ENCODE measurements around the gene CCDC69. TPM values are rescaled to one million over a fixed set of nuclear protein-coding genes. Genes with fewer than 3 reads are reported as not detected.

CCDC69 gene
- total RNA-seq, 2 experiments from 2014 or later: 119 to 123 TPM

DNA sequence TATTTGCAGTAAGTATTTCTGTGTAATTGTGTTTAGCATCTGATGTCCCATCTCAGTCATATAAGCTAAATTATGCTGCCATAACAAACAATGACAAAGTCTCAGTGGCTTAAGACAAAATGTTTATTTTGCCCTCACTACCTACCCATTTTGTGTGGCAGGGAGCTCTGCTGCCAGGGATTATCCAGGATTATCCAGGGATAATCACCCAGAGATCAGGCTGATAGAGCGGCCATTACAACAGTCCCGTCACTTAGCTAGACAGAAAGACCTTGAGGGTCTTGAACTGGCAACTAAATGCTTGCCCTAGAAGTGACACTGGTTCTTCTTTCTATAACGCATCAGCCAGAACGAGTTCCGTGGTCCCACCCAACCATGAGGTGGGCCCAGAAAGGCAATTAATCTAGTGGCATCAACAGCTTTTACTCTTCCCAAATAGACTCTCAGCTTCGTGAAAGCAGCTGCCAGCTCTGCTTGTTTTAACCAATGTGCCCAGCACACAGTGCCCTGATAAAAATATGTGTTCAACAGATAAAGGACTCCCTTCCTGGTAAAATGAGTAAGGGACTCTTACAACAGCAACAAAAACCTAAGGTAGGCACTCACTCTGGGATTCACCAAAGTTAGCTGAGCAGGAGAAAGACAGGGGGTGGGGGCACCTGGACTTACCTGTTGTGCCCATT lies 22.8 kb downstream of the CCDC69 start:
- no peak overlapping the region for H3K27ac ChIP-seq (ENCODE audit: low read depth, low read length, poor library complexity, severe bottlenecking)

DNA sequence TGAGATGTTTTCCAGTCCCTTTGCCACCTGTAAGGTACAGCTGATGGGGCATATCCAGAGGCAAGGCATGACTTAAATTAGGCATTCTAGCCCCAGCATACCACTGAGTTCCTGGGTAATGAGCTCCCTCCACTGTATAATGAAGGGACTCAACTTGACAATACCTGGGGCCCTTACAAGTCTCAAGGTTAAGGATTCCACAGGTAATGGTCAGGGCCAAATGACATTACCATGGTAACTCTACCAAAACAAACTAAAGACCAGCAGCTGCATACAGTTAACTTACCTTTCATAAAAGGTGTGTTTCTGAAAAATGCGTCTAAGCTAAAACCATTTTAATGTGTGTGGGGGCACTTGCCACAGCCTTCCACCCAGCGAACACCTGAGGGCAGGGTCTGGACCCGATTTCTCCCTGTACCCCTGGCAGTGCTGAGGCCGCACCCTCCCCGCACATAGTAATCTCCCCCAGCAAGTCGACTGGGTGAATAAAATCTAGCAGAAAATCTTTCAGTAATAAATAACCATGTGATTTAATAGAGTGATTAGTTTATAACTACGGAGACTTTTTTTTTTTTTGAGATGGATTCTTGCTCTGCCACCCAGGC lies 24.2 kb downstream of the CCDC69 start:
- intact Hi-C loops (cut with micrococcal nuclease; ENCODE audit: unreplicated experiment): no loop called here
- TF ChIP-seq EZH2phosphoT487 (IDR thresholded peaks at IDR 0.05; ENCODE audit: borderline replicate concordance, low read depth, low read length): no peak
- TF ChIP-seq, protein P1, sequence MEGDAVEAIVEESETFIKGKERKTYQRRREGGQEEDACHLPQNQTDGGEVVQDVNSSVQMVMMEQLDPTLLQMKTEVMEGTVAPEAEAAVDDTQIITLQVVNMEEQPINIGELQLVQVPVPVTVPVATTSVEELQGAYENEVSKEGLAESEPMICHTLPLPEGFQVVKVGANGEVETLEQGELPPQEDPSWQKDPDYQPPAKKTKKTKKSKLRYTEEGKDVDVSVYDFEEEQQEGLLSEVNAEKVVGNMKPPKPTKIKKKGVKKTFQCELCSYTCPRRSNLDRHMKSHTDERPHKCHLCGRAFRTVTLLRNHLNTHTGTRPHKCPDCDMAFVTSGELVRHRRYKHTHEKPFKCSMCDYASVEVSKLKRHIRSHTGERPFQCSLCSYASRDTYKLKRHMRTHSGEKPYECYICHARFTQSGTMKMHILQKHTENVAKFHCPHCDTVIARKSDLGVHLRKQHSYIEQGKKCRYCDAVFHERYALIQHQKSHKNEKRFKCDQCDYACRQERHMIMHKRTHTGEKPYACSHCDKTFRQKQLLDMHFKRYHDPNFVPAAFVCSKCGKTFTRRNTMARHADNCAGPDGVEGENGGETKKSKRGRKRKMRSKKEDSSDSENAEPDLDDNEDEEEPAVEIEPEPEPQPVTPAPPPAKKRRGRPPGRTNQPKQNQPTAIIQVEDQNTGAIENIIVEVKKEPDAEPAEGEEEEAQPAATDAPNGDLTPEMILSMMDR (conservative IDR thresholded peaks at IDR 0.05; ENCODE audit: low read length): no peak
- no peak overlapping the region for H3K4me3 ChIP-seq (ENCODE audit: low read depth, low read length, poor library complexity, severe bottlenecking)
- H3K9me2 ChIP-seq (ENCODE audit: insufficient read depth, low read length): no peaks in the 10 kb centered on the region
- no peaks in the 10 kb centered on the region for H4K20me1 ChIP-seq (ENCODE audit: insufficient read depth, low read length)
- H2AFZ ChIP-seq (ENCODE audit: low read length): no peak overlapping the region
- peaks cover 67% of the 10 kb centered on the region for H3K4me1 ChIP-seq (ENCODE audit: insufficient read depth, low read length, poor library complexity, severe bottlenecking)
- H3K9me3 ChIP-seq (ENCODE audit: low read length): no peaks in the 10 kb centered on the region
- ChIA-PET POLR2A (interaction anchor here (1.0 to 1.4 kb wide), 3 partner anchors 16 to 38 kb away, joined by 3 to 6 read pairs (median 4); no protein-coding TSS in a partner anchor), CTCF (ENCODE audit: unreplicated experiment) (no interaction called here)
- no peaks in the 10 kb centered on the region; the same call in 1 of the 2 replicates for H3K79me2 ChIP-seq (ENCODE audit: insufficient read depth, low read depth, low read length)
- DNase-seq (ENCODE audit: low spot score): no peak
- H3K27ac ChIP-seq (ENCODE audit: low read depth, low read length, poor library complexity, severe bottlenecking): no peak overlapping the region
- no peak overlapping the region for H3K4me2 ChIP-seq (ENCODE audit: low read length)
- H3K36me3 ChIP-seq (ENCODE audit: insufficient read depth, low read length): peaks cover 76% of the 10 kb centered on the region
- no TSS peak for BruUV-seq (replicated peaks)

More for the DNA sequence above, 22.8 kb downstream of the CCDC69 start:
- no peak for DNase-seq (ENCODE audit: low spot score)
- H2AFZ ChIP-seq (ENCODE audit: low read length): no peak overlapping the region
- peaks cover 70% of the 10 kb centered on the region for H3K36me3 ChIP-seq (ENCODE audit: insufficient read depth, low read length)
- TF ChIP-seq, protein P1 (conservative IDR thresholded peaks at IDR 0.05; ENCODE audit: low read length): no peak
- no peak for TF ChIP-seq EZH2phosphoT487 (IDR thresholded peaks at IDR 0.05; ENCODE audit: borderline replicate concordance, low read depth, low read length)
- peaks cover 65% of the 10 kb centered on the region for H3K4me1 ChIP-seq (ENCODE audit: insufficient read depth, low read length, poor library complexity, severe bottlenecking)
- CTCF ChIA-PET (ENCODE audit: unreplicated experiment): interaction anchor here (0.7 to 1.0 kb wide), 2 partner anchors 11 to 52 kb away, joined by 3 read pairs; partner anchors contain the start of gene GM2A
- no peaks in the 10 kb centered on the region for H4K20me1 ChIP-seq (ENCODE audit: insufficient read depth, low read length)
- no peaks in the 10 kb centered on the region for H3K79me2 ChIP-seq (ENCODE audit: insufficient read depth, low read depth, low read length)
- no peak overlapping the region for H3K4me3 ChIP-seq (ENCODE audit: low read depth, low read length, poor library complexity, severe bottlenecking)
- intact Hi-C loops (cut with micrococcal nuclease; ENCODE audit: unreplicated experiment): no loop called here
- no peak overlapping the region for H3K4me2 ChIP-seq (ENCODE audit: low read length)
- no TSS peak for BruUV-seq (replicated peaks)
- H3K9me2 ChIP-seq (ENCODE audit: insufficient read depth, low read length): no peaks in the 10 kb centered on the region
- POLR2A ChIA-PET: interaction anchor here (0.7 to 3.6 kb wide), 8 partner anchors 7 to 28 kb away, joined by 3 to 31 read pairs (median 4); no protein-coding TSS in a partner anchor
- no peaks in the 10 kb centered on the region for H3K9me3 ChIP-seq (ENCODE audit: low read length)

Data from OCI-LY7 (cell line).